ENCODE data around the gene TMEM222. TPM values are rescaled to one million over a fixed set of nuclear protein-coding genes. Genes with fewer than 3 reads are reported as not detected.

The TMEM222 gene
- total RNA-seq, 1 donor from 2014 or later, result 7.4 TPM

DNA sequence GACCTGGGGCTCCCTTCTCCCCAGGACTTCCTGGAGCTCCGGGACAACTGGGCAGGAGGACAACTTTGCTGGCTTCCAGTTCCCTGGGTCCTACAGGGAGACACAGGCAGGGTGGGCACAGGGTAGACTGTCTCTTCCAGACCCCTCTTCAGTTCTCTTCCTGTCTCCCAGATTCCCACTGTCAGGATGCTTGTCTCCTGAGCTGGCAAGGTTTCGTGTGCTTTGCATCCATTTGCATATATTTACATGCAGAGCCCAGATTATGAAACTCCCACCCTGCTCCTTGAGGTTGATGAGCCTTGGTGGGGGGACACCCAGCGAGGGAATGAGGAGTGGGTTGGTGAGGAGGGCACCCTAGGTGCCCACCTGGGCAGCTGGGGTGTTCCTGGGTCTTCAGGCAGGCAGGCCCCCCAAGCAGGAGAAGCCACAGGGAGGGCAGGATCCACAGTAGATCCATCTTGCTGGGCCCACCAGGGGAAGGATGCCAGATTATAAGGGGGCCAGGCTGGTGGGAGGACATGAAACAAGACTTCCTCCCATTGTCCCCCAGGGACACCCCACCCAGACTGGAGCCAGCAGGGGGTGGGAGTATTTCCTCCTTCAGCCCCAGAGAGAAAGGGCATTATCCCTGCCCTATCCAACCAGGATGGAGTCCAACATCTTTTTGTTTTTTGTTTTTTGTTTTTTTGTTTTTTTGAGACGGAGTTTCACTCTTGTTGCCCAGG, 52.6 kb downstream of the TMEM222 start, which contains the start of gene FCN3:
Gene FCN3 (minus strand): TSS at position 463 of the 725 bp plus-strand sequence. CDS start 6 bp downstream, at position 457.
- Histone ChIP-seq H3K4me3 (no peak within 1 kb of the TSS), H3K4me1 (no peaks in the 10 kb centered on the region), H3K9ac (no peak within 1 kb of the TSS), H2AFZ (replicated peaks) (no peak within 1 kb of the TSS), H3K27me3 (no peaks in the 10 kb centered on the region), H3K27ac (no peak within 1 kb of the TSS), H3K36me3 (no peaks in the 10 kb centered on the region), H3K79me2 (ENCODE audit: low read depth) (no peaks in the 10 kb centered on the region), H3K4me2 (no peak within 1 kb of the TSS), H4K20me1 (ENCODE audit: low read depth) (no peaks in the 10 kb centered on the region), H3K9me3 (ENCODE audit: low read depth) (no peaks in the 10 kb centered on the region), H3F3A (ENCODE audit: low read depth) (no peaks in the 10 kb centered on the region)
- no peaks in the 10 kb centered on the region for H3K9me3 Mint-ChIP-seq
- TF ChIP-seq EZH2phosphoT487 (IDR thresholded peaks at IDR 0.05) (no peak), EZH2 (IDR thresholded peaks at IDR 0.05) (no peak)
- TF ChIP-seq, protein P1, sequence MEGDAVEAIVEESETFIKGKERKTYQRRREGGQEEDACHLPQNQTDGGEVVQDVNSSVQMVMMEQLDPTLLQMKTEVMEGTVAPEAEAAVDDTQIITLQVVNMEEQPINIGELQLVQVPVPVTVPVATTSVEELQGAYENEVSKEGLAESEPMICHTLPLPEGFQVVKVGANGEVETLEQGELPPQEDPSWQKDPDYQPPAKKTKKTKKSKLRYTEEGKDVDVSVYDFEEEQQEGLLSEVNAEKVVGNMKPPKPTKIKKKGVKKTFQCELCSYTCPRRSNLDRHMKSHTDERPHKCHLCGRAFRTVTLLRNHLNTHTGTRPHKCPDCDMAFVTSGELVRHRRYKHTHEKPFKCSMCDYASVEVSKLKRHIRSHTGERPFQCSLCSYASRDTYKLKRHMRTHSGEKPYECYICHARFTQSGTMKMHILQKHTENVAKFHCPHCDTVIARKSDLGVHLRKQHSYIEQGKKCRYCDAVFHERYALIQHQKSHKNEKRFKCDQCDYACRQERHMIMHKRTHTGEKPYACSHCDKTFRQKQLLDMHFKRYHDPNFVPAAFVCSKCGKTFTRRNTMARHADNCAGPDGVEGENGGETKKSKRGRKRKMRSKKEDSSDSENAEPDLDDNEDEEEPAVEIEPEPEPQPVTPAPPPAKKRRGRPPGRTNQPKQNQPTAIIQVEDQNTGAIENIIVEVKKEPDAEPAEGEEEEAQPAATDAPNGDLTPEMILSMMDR (IDR thresholded peaks at IDR 0.05), result no peak
- peaks cover 2% of the 10 kb centered on the region for H3K4me1 Mint-ChIP-seq
- H3K27me3 Mint-ChIP-seq (ENCODE audit: insufficient read depth, low read depth), result peaks cover 8% of the 10 kb centered on the region
- no peaks in the 10 kb centered on the region for H3K36me3 Mint-ChIP-seq
- no peak within 1 kb of the TSS for H3K4me3 Mint-ChIP-seq
- H3K27ac Mint-ChIP-seq, result peak within 1 kb of the TSS; percentile 57
- no peak for DNase-seq (ENCODE audit: low spot score)

DNA sequence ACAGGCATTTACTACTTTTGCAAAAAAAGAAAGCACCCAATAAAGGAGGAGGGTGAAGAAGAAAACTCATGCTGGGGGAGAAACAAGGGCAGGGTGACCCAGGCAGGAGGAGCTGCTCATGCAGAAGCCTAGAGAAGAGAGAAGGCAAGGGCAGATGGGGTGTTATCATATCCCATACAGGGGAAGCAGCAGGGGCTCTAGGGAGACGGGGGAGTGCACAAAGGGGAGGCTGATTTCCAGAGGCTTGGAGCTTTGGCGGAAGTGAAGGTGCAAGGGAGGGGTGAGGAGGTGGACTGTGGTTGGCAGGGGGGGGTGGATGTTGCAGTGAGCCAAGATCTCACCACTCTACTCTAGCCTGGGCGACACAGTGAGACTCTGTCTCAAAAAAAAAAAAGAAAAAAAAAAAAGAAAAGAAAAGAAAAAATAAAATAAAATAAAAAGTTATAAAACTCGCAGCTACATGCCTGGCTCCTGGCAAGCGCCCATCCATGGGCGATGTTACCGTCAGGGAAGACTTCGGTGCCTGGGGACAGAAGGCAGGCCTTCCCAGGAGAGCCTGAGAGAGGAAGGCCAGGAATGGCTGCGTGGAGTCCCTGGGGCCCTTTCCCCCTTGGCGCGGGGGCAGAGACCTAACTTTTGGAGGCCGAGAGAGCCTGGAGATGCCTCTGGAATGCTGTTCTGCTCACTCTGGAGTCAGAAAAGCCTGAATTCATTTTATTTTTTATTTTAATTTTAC, 56.0 kb downstream of the TMEM222 start:
- Histone ChIP-seq H3K9me3 (ENCODE audit: low read depth) (no peaks in the 10 kb centered on the region), H3K36me3 (no peaks in the 10 kb centered on the region), H3K4me3 (no peak overlapping the region), H3F3A (ENCODE audit: low read depth) (no peaks in the 10 kb centered on the region), H3K27ac (no peak overlapping the region), H3K4me2 (no peak overlapping the region), H3K79me2 (ENCODE audit: low read depth) (no peaks in the 10 kb centered on the region), H3K9ac (no peak overlapping the region), H3K27me3 (peaks cover 24% of the 10 kb centered on the region), H3K4me1 (no peaks in the 10 kb centered on the region), H4K20me1 (ENCODE audit: low read depth) (no peaks in the 10 kb centered on the region), H2AFZ (replicated peaks) (no peak overlapping the region)
- DNase-seq (ENCODE audit: low spot score), result no peak
- Mint-ChIP-seq H3K36me3 (no peaks in the 10 kb centered on the region), H3K27me3 (ENCODE audit: insufficient read depth, low read depth) (peaks cover 12% of the 10 kb centered on the region), H3K4me1 (peaks cover 6% of the 10 kb centered on the region), H3K27ac (no peak overlapping the region), H3K9me3 (no peaks in the 10 kb centered on the region), H3K4me3 (peak overlapping the region; percentile 16)
- TF ChIP-seq, protein P1 (IDR thresholded peaks at IDR 0.05), result no peak

DNA sequence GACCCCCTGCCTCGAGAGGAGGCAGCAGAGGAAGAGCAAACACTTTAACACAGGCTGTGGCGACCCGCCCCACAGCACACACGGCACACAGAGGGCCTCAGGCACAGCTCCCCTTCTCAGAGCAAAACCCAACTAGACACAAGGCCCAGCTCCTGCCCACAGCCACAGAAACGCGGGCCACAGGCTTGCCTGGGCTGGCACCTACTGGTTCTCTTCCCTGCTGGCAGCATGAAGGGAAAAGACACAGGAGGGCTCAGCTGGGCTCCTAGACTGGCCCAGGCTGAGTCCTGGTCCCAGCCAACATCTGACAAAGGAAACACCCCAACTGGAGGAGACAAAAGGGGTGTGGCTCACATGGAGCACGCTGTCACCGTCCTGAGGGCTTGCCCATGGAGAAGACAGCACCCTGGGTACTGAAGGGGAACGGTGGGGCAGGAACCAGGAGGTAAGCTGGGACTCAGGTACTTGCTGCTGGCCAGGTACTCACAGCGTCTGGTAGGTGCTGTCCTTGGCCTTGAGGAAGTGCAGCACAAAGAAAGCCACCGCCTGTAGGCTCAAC, 57.7 kb downstream of the TMEM222 start:
- H3K4me1 Mint-ChIP-seq, result peaks cover 8% of the 10 kb centered on the region
- Histone ChIP-seq H3F3A (ENCODE audit: low read depth) (no peaks in the 10 kb centered on the region), H2AFZ (replicated peaks) (no peak overlapping the region), H3K79me2 (ENCODE audit: low read depth) (no peaks in the 10 kb centered on the region), H3K27ac (no peak overlapping the region), H3K4me1 (no peaks in the 10 kb centered on the region), H3K27me3 (peaks cover 27% of the 10 kb centered on the region), H3K4me2 (no peak overlapping the region), H3K36me3 (no peaks in the 10 kb centered on the region), H4K20me1 (ENCODE audit: low read depth) (no peaks in the 10 kb centered on the region), H3K4me3 (no peak overlapping the region), H3K9ac (no peak overlapping the region), H3K9me3 (ENCODE audit: low read depth) (no peaks in the 10 kb centered on the region)
- DNase-seq (ENCODE audit: low spot score), result no peak
- H3K9me3 Mint-ChIP-seq, result no peaks in the 10 kb centered on the region
- H3K36me3 Mint-ChIP-seq, result no peaks in the 10 kb centered on the region
- TF ChIP-seq, protein P1 (IDR thresholded peaks at IDR 0.05), result no peak
- TF ChIP-seq EZH2 (IDR thresholded peaks at IDR 0.05) (no peak), EZH2phosphoT487 (IDR thresholded peaks at IDR 0.05) (no peak)
- peaks cover 11% of the 10 kb centered on the region for H3K27me3 Mint-ChIP-seq (ENCODE audit: insufficient read depth, low read depth)
- no peak overlapping the region for H3K4me3 Mint-ChIP-seq
- no peak overlapping the region for H3K27ac Mint-ChIP-seq
